Ishikawa (cell line): Measurements from ENCODE around the gene OPCML.

Experiments used
- EP300 ChIP-seq: IDR thresholded peaks from 2 replicates; pipeline ENCODE4 v1.6.1; 2012; ENCODE audit warnings: borderline replicate concordance
- TF ChIP-seq, protein P1 (sequence below): IDR thresholded peaks from 2 replicates; pipeline ENCODE4 v1.6.1; 2012; ENCODE audit warnings: low read depth, mild to moderate bottlenecking

DNA sequence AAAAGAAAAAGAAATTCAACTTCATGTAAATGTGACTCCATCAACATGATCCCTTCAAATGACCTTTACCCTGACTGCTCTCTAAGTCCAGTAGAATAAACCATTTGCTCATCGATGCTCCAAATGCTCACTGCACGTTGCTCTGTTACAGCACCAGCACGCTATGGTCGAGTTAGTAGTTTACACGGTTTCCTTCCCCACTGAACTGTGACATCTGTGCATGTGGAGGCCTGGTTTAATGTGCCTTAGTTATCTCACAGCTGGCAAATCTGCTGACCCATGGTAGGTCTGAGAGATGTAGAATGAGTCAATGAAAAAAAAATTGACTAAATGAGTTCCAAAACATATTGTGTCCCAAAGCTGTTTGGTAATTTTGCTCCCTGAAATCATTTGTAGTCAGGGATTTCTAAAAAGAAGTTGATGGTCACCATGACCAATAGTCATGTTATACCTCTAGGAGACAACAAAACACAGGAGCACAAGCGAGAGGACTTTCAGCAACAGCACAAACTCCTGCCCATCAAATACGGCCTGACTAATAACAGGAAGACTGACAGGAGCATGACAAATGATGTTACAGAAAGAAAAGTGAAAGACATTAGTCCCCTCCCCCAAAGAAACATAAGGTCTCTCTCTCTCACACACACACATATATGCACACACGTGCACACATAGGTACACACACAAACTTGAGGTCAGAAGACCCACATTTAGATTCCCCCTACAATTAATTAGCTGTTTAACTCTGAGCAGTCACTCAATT is 624.5 kb downstream of the OPCML start:
- TF ChIP-seq, protein P1, sequence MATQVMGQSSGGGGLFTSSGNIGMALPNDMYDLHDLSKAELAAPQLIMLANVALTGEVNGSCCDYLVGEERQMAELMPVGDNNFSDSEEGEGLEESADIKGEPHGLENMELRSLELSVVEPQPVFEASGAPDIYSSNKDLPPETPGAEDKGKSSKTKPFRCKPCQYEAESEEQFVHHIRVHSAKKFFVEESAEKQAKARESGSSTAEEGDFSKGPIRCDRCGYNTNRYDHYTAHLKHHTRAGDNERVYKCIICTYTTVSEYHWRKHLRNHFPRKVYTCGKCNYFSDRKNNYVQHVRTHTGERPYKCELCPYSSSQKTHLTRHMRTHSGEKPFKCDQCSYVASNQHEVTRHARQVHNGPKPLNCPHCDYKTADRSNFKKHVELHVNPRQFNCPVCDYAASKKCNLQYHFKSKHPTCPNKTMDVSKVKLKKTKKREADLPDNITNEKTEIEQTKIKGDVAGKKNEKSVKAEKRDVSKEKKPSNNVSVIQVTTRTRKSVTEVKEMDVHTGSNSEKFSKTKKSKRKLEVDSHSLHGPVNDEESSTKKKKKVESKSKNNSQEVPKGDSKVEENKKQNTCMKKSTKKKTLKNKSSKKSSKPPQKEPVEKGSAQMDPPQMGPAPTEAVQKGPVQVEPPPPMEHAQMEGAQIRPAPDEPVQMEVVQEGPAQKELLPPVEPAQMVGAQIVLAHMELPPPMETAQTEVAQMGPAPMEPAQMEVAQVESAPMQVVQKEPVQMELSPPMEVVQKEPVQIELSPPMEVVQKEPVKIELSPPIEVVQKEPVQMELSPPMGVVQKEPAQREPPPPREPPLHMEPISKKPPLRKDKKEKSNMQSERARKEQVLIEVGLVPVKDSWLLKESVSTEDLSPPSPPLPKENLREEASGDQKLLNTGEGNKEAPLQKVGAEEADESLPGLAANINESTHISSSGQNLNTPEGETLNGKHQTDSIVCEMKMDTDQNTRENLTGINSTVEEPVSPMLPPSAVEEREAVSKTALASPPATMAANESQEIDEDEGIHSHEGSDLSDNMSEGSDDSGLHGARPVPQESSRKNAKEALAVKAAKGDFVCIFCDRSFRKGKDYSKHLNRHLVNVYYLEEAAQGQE = no peak
- no peak for TF ChIP-seq EP300
